Sigmoid colon (tissue), 7 donors: ENCODE data around the gene ISOC1. TPM values are rescaled to one million over a fixed set of nuclear protein-coding genes. Genes with fewer than 3 reads are reported as not detected.
A peak's percentile ranks its signal among the peaks of the same experiment; 100 is the strongest.

Experiments used
- DNase-seq: peaks from one replicate; pipeline ENCODE4 v3.0.0-alpha.2; 2019
- H3K27ac ChIP-seq, 4 donors: fragments of 200-600 bp; sonication (generic); one replicate each; pipeline ENCODE4 v1.5.1; 2016 to 2019; ENCODE audit warnings: mild to moderate bottlenecking in 1 of 4
- H3K27me3 ChIP-seq, 3 donors: fragments of 200-600 bp; sonication (generic); one replicate each; pipeline ENCODE4 v1.5.1; 2019; ENCODE audit warnings: mild to moderate bottlenecking in 1 of 3
- H3K36me3 ChIP-seq, 4 donors: fragments of 200-600 bp; sonication (generic); one replicate each; pipeline ENCODE4 v1.5.1; 2016 to 2019
- H3K4me1 ChIP-seq, 4 donors: fragments of 200-600 bp; sonication (generic); one replicate each; pipeline ENCODE4 v1.5.1; 2017 to 2019
- H3K4me3 ChIP-seq, 4 donors: fragments of 200-600 bp; sonication (generic); one replicate each; pipeline ENCODE4 v1.5.1; 2017 to 2019; ENCODE audit warnings: mild to moderate bottlenecking in 2 of 4, moderate library complexity in 1 of 4
- H3K9me3 ChIP-seq, 4 donors: fragments of 200-600 bp in 3 of 4; sonication (generic) in 3 of 4; one replicate each; pipeline versions ENCODE4 v1.5.1 to v1.6.1; 2013 to 2019
- CTCF ChIP-seq, 4 experiments: fragments of 450-650 bp in 3 of 4; fragments of 200-600 bp in 1 of 4; IDR thresholded peaks; one replicate each; pipeline ENCODE4 v1.5.1; 2016 to 2019; ENCODE audit warnings: antibody characterized with exemption in 4 of 4, mild to moderate bottlenecking in 3 of 4, moderate library complexity in 2 of 4
- EP300 ChIP-seq, 4 donors: sonication (generic); formaldehyde crosslinking; IDR thresholded peaks; one replicate each; pipeline ENCODE4 v1.6.1; 2017; ENCODE audit warnings: antibody characterized with exemption in 4 of 4
- POLR2A ChIP-seq, 2 donors: fragments of 450-650 bp; IDR thresholded peaks; one replicate each; pipeline ENCODE4 v1.6.1; 2016; ENCODE audit warnings: antibody characterized with exemption in 2 of 2, mild to moderate bottlenecking in 2 of 2, moderate library complexity in 2 of 2
- POLR2AphosphoS5 ChIP-seq, 4 donors: sonication (generic); formaldehyde crosslinking; IDR thresholded peaks; one replicate each; pipeline ENCODE4 v1.6.1; 2017; ENCODE audit warnings: antibody characterized with exemption in 4 of 4
- WGBS, 2 donors: extraction: QIAGEN DNeasy Blood & Tissue Kit; methylation state at CpG; one replicate each; pipeline ENCODE4 v1.1.7; 2013; 5-methylcytosine and 5-hydroxymethylcytosine counted together
- intact Hi-C: fragments of 100-400 bp; cut with DNase I; formaldehyde crosslinking; loops from one replicate; pipeline ENCODE4 v1.15.1; 2023
- polyA plus RNA-seq, 3 donors: library from polyadenylated mRNA; stranded (reverse); fragments of 200-250 nt; gene quantifications; one replicate each; pipeline ENCODE4 v1.2.3, GENCODE V29; 2013
- total RNA-seq, 4 donors: library from RNA; depleted of rRNA; stranded (reverse); fragments of >200 nt; gene quantifications; one replicate each; pipeline ENCODE4 v1.1.0, GENCODE V29; 2016
- donor health status: healthy with polysubstance abuse.
- donor health status: Bipolar disorder and iron deficiency.
- donor health status: healthy.

Gene ISOC1
- 10 to 100 TPM; 14.1 to 24.3 (median 18.1) TPM for total RNA-seq
- 10 to 100 TPM; 21.6 to 34.2 (median 28.2) TPM for polyA plus RNA-seq

DNA sequence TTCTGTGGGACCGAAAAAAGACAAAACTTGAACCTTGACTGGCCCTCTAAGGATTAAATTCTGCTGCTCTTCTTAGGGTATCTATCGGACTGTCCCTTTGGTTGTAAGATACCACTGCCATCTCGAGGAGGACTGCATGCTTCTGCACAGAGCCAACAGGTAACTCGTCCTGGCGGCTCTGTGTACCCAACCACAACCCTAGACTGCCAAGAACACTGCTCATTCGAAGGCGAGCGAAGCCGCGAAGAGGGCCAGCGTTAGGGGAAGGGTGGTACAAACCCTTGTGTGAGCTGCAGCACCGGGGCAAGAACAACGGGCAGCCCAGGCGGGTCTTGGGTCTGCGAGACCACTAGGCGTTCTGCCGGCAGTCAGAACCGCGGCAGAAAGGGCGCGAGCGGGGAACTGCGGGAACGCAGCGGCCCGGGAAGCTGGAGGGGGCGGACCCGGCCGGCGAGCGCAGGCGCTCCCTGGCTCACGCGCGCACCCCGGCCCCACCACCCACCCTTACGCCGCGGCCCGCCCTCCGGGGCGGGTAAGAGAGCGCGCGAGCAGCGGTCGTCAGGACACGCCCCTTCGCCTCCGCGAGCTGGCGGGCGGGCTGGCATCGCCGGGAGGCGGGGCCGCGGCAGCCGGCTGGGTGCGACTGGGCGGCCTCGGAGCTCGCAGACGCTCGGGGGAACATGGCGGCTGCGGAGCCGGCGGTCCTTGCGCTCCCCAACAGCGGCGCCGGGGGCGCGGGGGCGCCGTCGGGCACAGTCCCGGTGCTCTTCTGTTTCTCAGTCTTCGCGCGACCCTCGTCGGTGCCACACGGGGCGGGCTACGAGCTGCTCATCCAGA, at the start of gene ISOC1:
TSS of gene ISOC1 (plus strand) at position 663 of the 837 bp plus-strand sequence. CDS start at position 681, 18 bp downstream.
- Histone ChIP-seq H3K27me3 (no peaks in the 10 kb centered on the region), H3K36me3 (no peaks in the 10 kb centered on the region), H3K27ac (peak within 1 kb of the TSS; percentile 81 to 94 (median 87)), H3K4me3 (peak within 1 kb of the TSS; percentile 62 to 91 (median 80)), H3K4me1 (peaks cover 0 to 33% (median 17%) of the 10 kb centered on the region in 4 donors), H3K9me3 (no peaks in the 10 kb centered on the region)
- WGBS, 2 donors, result 1% methylated on average over 87 of the region's 87 CpGs
- intact Hi-C loops, result no loop called here
- no peak for TF ChIP-seq CTCF (IDR thresholded peaks at IDR 0.05)
- TF ChIP-seq POLR2AphosphoS5 (IDR thresholded peaks at IDR 0.05), result peak in 3 of 4 donors; percentile 31 to 63 (median 40)
- DNase-seq, result peak; percentile 95

GRCh38 chr5:129046151-129046550, 48.4 kb upstream of the ISOC1 start:
- Histone ChIP-seq H3K4me3 (no peak overlapping the region), H3K9me3 (peaks cover 0 to 4% (median 2%) of the 10 kb centered on the region in 4 donors), H3K27me3 (no peaks in the 10 kb centered on the region), H3K27ac (no peak overlapping the region), H3K36me3 (no peaks in the 10 kb centered on the region), H3K4me1 (peaks cover 0 to 27% (median 11%) of the 10 kb centered on the region in 4 donors)
- TF ChIP-seq POLR2A (IDR thresholded peaks at IDR 0.05) (no peak), CTCF (IDR thresholded peaks at IDR 0.05) (no peak), POLR2AphosphoS5 (IDR thresholded peaks at IDR 0.05) (no peak), EP300 (IDR thresholded peaks at IDR 0.05) (no peak)
- DNase-seq, result no peak
- intact Hi-C loops, result no loop called here

- DNase-seq, result no peak
- Histone ChIP-seq H3K27me3 (no peaks in the 10 kb centered on the region), H3K36me3 (no peaks in the 10 kb centered on the region), H3K27ac (no peak overlapping the region), H3K9me3 (peaks cover 0 to 4% (median 2%) of the 10 kb centered on the region in 4 donors), H3K4me1 (peaks cover 0 to 17% (median 7%) of the 10 kb centered on the region in 4 donors), H3K4me3 (no peak overlapping the region)
- TF ChIP-seq CTCF (IDR thresholded peaks at IDR 0.05), result no peak
- TF ChIP-seq POLR2A (IDR thresholded peaks at IDR 0.05), result no peak
- TF ChIP-seq POLR2AphosphoS5 (IDR thresholded peaks at IDR 0.05), result no peak
- no peak for TF ChIP-seq EP300 (IDR thresholded peaks at IDR 0.05)
- intact Hi-C loops, result no loop called here
- 56 to 84% methylated on average over 2 of the region's 2 CpGs for WGBS, 2 donors
These were observed 46.0 kb upstream of the ISOC1 start for GRCh38 chr5:129048509-129048908.

GRCh38 chr5:129049126-129049799, 45.3 kb upstream of the ISOC1 start:
- peaks cover 0 to 4% (median 2%) of the 10 kb centered on the region in 4 donors for H3K9me3 ChIP-seq
- H3K4me3 ChIP-seq, result no peak overlapping the region
- DNase-seq, result no peak
- no peak overlapping the region for H3K27ac ChIP-seq
- TF ChIP-seq POLR2A (IDR thresholded peaks at IDR 0.05), result no peak
- TF ChIP-seq EP300 (IDR thresholded peaks at IDR 0.05), result no peak
- TF ChIP-seq CTCF (IDR thresholded peaks at IDR 0.05), result no peak
- no peak for TF ChIP-seq POLR2AphosphoS5 (IDR thresholded peaks at IDR 0.05)
- intact Hi-C loops, result no loop called here
- H3K27me3 ChIP-seq, result no peaks in the 10 kb centered on the region
- 59 to 61% methylated on average over 2 of the region's 2 CpGs for WGBS, 2 donors
- peaks cover 0 to 17% (median 7%) of the 10 kb centered on the region in 4 donors for H3K4me1 ChIP-seq
- no peaks in the 10 kb centered on the region for H3K36me3 ChIP-seq
